GM12872 (cell line): ENCODE data around the gene NCS1.

ENCODE experiments used
- CTCF ChIP-seq: IDR thresholded peaks from 3 replicates; pipeline ENCODE4 v1.5.1; 2011; ENCODE audit warnings: low read depth, mild to moderate bottlenecking, low read length, moderate library complexity; ENCODE audit not compliant: insufficient read depth

NCS1 gene

GRCh38 chr9:130256644-130257043, 84.4 kb downstream of the NCS1 start:
- TF ChIP-seq CTCF: no peak

- TF ChIP-seq CTCF: no peak
Measured at GRCh38 chr9:130259044-130259443, 86.8 kb downstream of the NCS1 start.

DNA sequence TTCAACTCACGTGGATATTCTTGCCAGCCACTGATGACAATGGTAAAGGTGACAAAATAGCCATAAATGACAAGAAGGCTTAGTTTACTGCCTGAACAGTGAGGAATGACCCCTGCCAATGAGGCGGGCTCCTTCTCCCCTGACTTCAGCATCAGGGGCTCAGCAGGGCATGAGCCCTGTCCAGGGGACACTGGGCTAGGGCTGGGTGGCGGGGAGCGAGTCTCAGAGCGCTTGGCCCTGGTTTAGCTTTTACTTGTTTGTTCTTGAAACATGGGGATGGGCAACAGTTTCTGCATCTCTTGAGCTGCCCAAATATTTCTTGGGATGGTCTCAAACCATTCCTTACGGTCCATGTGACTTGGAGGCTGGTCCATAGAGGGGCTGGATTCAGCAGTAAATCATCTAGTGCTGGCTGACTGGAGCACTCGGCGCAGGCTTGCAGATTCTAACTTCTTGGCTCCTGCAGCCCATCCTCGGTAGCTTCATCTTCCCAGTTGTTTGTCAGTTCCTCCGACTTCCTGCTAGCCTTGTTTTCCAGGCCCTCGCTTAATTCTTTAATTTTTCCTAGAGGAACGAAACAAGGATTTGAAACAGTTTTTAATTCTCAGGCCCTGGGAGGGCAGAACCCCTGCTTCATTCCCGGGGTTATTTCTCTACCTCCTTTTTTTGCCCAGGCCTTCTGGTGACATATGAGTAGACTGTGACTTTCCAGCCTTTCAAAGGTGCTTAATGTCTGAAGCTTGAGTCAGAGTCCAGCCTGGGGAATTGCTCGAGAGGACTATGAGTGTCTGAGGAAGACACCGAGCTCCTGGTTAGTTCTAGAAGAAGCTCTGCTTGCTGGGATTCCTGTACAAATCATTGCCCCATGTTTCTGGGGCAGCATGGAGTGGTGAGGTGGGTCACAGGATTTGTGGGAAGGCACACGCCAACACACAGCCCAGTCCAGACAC, 88.9 kb downstream of the NCS1 start:
- TF ChIP-seq CTCF: no peak

DNA sequence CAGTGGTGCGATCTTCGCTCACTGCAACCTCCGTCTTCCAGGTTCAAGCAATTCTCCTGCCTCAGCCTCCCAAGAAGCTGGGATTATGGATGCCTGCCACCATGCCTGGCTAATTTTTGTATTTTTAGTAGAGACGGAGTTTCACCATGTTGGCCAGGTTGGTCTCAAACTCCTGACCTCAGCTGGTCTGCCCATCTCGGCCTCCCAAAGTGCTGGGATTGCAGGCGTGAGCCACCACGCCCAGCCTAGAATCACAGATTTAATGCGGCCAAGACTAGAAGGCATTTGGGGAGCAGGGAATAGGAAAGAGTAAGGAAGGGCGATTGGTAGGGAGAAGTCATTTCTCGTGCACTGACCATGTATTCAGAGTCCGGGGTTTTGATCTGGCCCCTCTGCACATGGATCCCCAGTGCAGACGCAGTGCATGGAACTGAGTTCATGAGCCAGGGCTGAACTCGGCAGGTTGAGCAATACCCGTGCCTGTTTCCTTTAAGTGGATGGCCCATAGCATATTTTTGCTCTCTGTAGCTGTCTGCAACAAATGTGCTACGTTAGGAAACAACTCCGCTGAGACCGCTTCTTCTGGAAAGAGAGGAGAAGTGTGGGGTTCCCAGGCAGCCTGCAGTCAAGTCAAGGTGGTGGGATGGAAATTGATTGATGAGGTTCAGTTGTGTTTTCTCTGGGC, 90.0 kb downstream of the NCS1 start:
- TF ChIP-seq CTCF: no peak

DNA sequence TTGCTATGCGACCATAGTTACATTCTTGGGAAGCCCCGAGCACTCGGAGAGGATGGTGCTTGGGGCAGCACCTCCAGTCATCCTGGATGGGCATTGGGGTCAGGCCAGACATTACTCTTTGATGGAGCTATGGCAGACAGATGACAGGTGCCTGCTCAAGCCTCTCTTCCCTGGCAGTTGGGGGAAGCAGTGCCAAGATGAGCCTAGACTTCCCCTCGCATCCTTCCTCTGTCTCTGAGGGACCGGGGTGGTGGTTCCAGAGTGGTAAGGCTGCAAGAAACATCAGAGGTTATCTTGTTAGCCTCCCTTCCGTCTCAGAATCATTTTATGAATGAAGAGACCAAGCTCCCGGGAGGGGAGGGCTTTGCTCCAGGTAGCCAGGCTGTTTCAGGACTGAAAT, 90.6 kb downstream of the NCS1 start:
- no peak for TF ChIP-seq CTCF

- no peak for TF ChIP-seq CTCF
Measured at GRCh38 chr9:130263601-130264413, 91.6 kb downstream of the NCS1 start.
